Hematopoietic multipotent progenitor cell treated with erythropoietin and hydrocortisone succinate and interleukin-3 and kit ligand, for 17 days (in vitro differentiated cells): ENCODE measurements around the gene CASP3.
"Not testable (repeated sequence)": the region's sequence is repeated elsewhere in the genome, so short reads cannot be mapped to it uniquely, and the experiment has no call there.

ENCODE experiments used
- DNase-seq: peaks from one replicate; pipeline ENCODE4 v3.0.0-alpha.2; 2015; ENCODE audit warnings: low spot score

The CASP3 gene

DNA sequence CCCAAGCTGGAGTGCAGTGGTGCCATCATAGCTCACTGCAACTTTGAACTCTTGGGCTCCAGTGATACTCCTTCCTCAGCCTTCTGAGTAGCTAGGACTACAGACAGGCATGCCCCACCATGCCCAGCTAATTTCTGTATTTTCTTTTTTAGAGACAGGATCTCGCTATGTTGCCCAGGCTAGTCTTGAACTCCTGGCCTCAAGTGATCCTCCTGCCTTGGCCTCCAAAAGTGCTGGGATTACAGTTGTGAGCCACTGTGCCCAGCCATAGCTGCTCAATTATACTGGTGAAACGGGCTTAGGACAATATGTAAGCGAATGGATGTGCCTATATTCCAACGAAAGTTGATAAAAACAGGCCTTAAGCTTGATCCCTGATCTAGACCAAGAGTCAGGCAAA, 13.1 kb downstream of the CASP3 start:
- DNase-seq = no peak

DNA sequence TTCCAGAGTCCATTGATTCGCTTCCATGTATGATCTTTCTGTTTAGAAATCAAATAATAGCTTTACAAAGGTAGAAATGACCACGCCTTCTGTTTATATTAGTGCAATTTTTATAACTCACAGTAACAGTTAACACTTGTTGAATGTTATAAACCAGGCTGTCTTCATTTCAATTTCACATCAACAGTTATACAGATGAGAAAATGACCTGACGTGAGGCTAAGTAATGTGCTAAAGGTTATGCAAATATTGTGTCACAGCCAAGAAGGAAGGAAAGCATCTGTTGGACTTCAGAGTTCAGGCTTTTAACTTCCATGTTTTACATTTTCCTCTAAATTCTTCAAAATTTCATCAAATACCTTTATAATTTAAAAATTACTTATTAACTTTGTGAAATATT, 13.9 kb downstream of the CASP3 start:
- DNase-seq = no peak

DNA sequence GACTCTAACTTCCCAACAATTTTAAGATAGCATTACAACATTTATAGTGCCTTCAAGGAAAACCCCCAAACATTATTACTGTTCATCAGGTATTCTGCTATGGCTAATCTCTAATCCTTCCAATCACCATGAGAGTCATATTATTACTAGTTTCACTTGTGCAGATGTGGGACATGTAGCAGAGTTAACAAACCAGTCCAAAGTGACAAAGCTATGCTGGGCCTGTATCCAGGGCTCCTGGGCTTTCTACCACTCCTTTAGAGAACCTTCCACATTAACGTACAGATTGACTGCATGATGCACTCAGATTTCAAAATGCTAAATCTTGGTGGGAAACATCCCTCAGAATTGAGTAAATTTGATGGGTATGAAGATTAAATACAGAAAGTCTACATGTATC, 16.4 kb downstream of the CASP3 start:
- no peak for DNase-seq

DNA sequence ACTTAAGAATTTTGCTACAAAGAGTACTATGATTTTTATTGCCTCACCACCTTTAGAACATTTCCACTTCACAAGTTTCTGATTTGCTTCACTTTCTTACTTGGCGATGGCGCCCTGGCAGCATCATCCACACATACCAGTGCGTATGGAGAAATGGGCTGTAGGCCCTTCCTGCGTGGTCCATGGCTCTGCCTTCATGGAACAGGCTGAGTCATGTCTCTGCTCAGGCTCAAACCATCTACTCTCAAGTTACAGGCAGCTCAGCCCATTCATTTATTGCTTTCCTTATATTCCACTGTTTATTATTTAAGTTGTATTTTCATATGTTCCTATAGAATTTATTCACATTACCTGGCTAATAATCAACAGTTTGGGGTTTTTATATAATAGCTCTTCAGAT, 21.1 kb downstream of the CASP3 start:
- DNase-seq = no peak

DNA sequence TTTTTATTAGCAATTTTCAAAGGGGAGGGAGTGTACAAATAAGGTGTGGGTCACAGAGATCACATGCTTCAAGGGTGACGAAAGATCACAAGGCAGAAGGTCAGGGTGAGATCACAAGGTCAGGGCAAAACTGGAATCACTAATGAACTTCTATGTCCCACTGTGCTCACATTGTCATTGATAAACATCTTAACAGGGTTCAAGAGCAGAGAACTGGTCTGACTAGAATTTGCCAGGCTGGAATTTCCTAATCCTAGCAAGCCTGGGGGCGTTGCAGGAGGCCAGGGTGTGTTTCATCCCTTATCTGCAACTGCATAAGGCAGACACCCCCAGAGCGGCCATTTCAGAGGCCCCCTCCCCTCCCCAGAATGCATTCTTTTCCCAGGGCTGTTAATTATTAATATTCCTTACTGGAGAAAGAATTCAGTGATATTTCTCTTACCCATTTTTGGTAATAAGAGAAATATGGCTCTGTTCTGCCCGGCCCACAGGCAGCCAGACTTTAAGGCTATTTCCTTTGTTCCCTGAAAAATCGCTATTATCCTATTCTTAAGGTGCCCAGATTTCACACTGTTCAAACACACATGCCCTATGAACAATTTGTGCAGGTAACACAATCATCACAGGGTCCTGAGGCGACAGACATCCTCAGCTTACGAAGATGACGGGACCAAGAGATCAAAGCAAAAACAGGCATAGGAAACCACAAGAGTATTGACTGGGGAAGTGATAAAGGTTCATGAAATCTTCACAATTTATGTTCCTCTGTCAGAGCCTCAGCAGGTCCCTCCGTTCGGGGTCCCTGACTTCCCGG, 23.3 kb downstream of the CASP3 start:
- not testable (repeated sequence) for DNase-seq

DNA sequence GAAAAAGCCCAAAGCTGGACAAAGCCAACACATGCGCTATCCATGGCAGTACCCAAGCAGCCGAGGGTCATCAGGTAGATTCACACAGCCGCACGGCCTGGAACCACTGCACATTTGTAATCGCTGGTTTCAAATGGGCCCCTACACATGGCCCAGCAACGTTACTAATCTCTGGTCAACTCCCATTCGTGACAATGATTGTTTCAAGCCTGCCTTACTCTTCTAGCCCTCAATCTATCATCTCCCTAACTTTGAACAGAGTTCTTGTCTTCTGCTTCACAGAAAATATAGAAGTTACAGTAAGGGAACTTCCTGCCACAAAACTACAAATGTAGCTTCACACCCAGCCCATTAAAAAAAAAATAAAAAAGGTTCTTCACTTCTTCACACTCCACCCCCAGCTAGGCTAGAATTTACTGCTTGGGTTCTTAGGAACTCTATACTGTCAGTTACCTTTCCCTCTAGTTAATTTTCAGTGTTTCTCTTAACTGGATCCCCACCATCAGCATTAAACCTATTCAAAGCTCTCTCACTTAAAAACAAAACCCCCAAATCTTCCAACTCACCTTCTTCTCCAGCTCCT, 24.2 kb downstream of the CASP3 start:
- DNase-seq = no peak

DNA sequence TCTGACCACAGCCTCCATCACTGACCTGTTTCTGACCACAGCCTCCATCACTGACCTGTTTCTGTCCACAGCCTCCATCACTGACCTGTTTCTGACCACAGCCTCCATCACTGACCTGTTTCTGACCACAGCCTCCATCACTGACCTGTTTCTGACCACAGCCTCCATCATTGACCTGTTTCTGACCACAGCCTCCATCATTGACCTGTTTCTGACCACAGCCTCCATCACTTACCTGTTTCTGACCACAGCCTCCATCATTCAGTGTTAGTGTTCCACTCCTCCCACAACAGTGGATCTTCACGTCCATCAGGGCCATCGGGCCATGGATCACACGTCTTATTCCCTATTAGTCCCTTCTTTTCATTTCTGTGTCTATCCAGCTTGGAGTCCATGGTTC, 24.7 kb downstream of the CASP3 start:
- DNase-seq = not testable (repeated sequence)

DNA sequence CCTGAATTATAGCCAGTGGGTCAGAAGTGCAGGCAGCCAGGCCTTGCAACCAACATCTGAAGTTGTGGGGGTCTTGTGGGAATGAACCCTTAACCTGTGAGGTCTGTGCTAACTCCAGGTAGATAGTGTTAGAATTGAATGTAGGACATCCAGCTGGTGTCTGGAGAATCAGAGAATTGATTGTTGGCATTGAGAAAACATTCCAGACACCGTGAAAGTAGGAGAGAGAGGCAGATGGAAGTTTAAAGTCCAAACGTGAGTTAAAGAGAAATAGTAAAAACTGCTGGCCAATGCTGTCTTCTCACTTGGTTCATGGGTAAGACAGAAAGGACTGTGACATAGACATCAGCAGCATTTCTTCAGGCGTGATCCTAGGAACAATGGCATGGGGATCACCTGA, 27.7 kb downstream of the CASP3 start:
- no peak for DNase-seq

DNA sequence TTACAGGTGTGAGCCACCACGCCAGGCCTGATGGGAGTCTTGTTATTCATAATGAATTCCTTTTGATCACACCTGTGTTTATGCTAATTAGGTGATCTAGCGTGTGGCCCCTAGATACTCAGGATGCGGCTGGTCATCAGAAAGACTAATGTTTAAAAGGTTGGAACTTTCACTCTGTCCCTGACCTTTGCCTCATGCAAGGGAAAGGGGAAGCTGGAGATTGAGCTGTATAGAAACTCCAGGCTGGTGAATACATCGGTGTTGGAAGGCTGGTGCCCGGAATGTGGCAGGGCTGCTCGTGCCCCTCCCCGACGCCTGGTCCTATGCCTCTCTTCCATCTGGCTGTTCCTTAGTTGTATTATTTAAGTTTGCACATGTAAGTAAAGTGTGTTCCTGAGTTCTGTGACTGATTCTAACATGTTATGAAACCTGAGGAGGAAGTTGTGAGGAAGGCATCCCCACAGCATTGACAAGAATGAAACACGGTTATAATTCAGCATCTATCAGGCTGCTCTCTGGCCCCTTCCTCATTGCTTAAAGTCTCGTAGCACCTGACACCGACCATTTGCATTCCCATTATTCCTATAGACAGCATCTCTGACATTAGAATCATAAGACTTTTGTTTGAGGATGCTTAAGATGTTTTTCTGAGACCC, 28.9 kb downstream of the CASP3 start:
- DNase-seq = no peak

DNA sequence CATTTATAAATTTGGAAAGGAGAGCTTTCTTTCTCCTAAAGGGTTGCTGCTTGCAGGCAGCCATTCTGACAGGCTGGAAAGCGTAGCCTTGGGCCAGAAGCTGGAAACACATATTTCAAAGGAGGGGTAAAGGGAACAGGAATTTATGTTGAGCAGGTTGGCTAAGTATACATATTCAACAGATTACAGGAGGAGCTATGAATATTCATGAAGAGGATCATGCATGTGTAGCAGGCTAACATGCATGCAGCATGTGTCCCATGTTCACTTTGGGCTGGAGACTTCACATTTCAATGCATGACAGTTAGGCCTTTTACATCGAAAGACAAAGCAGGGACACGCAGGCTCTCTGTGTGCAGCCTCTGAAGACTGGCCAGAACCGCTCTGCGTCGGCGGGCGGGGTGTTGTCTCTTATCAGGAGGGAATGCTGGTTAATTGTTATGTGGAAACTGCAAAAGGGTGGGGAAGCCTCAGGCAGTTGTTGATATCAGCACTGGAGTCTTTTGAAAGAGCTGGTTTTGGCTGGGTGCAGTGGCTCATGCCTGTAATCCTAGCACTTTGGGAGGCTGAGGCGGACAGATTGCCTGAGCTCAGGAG, 31.5 kb downstream of the CASP3 start:
- no peak for DNase-seq

DNA sequence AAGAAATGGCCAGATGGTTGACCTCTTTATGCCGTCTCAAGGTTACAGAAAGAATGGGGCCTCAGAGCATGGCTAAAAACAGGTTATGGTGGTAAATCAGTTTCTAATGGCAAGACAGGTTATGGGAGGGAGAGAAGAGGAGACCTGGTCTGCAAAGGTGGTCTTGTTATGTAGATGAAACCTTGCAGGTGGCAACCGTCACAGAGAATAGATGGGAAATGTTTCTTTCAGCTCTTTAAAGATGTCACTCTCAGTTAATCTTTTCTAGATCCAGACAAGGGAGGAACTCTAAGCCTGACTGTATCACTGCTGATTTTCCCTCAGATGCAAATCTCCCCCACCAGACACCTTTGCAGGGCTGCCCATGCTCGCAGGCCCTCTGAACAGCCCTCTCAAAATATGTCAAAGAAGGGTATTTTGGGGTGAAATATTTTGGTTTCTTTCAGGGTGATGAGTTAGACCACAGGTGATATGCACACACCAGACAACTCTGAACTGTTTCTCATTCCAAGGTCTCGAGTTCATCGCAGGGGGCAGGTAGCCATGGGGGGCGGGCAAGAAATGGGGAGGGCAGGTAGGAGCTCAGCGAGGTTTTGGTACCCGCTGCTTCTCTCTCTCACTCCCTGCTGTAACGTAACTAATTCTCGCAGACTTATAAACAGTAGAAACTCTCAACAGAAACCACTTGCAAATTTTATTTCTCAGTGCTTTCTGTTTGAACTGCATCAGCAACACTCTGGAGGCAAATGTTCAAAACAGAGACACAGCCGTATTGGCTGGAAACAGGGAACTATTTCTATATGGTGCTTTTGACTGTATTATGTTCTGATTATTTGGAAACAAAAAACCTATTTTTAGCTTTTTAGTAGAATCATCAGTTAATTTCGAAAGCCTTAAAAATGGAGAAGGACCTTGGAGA, 32.4 kb downstream of the CASP3 start:
- no peak for DNase-seq

DNA sequence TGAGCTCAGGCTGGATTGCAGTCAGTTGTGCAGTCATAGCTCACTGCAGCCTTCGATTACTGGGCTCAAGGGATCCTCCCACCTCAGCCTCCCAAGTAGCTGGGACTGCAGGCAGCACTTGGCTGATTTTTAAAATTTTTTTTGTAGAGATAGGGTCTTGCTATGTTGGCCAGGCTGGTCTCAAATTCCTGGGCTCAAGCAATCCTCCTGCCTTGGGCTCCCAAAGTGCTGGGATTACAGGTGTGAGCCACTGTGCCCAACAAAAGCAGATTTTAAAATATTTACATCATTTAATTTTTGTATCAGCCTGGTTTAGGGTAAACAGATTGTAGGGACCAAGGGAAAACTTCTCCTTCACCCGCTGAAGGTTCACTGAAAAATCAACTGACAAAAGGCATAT, 33.1 kb downstream of the CASP3 start:
- DNase-seq = not testable (repeated sequence)

DNA sequence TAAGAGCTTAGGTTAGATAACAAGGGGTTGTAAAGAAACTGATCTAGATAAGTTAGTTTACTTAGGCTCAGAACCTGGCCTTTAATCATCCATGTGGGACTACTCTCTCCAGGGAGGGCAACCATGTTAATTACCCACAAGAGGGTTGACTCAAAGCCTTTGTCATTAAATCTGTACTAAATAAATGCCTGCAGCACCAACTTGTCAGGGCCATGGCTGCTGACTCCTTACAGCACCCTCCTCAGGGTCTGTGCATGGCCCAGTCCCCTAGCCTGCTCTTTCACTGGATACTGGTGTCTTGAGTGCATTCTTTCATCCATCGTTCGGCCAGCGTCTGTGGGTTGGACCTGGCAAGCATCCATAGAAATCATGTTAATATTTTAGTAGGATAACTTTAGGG, 34.7 kb downstream of the CASP3 start:
- DNase-seq = no peak

DNA sequence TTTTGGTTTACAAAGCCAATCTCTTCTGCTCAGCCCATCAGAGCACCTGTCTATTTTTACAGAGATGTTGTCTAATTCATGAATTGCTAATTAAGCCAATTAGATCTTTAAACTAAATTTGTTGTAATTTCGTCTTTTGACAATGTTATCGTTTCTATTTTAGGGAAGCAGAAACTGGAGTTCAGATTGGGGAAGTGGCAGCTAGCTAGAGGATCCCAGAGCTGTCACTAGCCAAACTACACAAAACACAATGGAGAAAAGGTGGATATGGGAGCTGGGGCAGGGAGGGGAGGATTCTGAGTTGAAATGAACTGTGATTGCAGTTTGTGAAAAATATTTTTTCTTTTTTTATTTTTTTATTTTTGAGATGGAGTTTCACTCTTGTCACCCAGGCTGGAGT, 35.8 kb downstream of the CASP3 start:
- no peak for DNase-seq

DNA sequence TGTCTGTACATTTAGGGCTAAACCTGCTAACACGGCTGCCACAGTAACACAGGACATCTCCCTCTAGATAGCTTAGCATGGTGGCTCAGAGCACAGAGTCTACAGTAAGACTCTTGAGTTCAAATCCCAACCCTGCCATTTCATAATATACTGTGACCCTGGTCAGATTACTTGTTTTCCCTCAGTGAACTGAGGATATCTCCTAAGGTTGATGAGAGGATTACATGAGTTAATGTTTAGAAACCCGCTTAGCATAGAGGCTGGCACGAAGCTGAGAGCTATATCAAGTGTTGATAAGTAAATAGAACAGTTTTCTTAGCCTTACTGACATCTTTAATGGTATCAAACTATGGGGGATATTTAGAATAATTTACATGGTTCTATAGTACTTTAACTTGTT, 37.2 kb downstream of the CASP3 start:
- no peak for DNase-seq

DNA sequence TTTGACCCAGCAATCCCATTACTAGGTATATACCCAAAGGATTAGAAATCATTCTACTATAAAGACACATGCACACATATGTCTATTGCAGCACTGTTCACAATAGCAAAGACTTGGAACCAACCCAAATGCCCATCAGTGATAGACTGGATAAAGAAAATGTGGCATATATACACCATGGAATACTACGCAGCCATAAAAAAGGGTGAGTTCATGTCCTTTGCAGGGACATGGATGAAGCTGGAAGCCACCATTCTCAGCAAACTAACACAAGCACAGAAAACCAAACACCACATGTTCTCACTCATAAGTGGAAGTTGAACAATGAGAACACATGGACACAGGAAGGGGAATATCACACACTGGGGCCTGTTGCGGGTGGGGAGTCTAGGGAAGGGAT, 41.8 kb downstream of the CASP3 start:
- DNase-seq = not testable (repeated sequence)

DNA sequence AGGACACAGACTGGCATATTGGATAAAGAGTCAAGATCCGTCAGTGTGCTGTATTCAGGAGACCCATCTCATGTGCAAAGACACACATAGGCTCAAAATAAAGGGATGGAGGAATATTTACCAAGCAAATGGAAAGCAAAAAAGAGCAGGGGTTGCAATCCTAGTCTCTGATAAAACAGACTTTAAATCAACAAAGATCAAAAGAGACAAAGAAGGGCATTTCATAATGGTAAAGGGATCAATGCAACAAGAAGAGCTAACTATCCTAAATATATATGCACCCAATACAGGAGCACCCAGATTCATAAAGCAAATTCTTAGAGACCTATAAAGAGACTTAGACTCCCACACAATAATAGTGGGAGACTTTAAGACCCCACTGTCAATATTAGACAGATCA, 46.4 kb downstream of the CASP3 start:
- not testable (repeated sequence) for DNase-seq

DNA sequence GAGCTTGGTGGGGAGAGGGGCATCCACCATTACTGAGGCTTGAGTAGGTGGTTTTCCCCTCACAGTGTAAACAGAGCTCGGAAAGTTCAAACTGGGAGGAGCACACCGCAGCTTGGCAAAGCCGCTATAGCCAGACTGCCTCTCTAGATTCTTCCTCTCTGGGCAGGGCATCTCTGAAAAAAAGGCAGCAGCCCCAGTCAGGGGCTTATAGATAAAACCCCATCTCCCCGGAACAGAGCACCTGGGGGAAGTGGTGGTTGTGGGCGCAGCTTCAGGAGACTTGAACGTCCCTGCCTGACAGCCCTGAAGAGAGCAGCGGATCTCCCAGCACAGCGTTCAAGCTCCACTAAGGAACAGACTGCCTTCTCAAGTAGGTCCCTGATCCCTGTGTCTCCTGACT, 48.3 kb downstream of the CASP3 start:
- DNase-seq = not testable (repeated sequence)

DNA sequence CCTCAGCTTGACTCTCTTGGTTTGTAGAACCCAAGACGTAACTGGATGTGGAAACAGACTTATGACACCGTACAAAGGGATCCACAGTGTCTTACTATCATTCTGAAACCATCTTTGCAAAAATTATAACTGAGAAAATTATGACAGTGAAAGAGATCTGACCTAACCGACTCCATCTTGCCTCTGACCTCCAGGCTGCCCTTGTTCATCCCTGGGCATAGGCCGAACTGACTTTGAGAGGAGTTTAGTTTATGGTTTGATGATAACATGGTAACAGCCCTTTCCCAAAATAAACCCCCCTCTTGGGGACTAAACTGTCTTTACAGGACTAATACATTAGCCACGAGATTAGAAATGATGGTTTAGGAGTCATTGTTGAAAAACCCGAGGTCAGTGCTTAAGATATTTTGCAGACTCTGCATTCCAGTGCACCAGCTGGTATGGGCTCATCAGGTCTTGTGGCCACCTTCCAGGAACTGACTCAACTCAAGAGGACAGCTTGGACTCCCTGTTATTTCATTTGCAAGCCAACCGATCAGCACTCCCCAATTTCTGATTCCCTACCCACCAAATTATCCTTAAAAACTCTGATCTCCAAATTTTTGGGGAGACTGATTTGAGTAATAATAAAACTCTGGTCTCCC, 49.6 kb downstream of the CASP3 start:
- DNase-seq = no peak

DNA sequence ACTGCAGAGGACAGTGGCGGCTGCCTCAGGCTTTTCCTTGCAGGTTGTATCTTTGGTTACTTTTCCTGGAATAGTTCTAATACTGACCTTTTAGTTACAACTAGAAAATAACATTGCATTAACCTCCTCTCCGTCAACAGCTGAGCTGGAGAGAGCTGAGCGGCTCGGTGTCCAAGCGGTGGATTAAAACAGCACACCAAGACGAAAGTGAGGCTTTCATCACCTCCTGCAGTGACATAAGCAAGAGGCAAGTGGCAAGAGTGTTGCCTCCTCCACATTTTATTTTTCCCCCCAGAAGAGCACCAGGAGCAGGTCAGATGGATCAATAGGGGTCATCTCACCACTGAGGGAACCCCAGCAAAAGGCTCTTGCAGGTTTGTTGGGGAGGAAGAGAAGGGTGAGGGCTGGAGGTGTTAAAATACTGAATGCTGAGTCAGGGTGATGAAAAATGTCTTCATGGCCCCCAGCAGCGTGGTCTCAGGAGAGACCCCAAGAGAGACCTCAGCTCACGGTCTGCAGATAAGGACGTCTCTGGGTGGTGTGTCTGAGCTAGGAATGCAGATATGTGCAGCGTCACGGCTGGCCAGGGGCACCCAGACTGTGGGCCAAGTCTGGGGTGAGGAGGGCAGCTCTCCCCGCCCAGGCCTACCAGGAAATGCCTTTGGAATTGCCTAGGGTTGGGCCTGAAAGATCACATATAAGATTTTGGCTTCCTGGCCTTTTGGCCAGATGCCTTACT, 50.3 kb downstream of the CASP3 start:
- no peak for DNase-seq
